HFFc6 (cell line): ENCODE measurements around the gene ELP1. TPM values are rescaled to one million over a fixed set of nuclear protein-coding genes. Genes with fewer than 3 reads are reported as not detected.
"Not testable (repeated sequence)": the region's sequence is repeated elsewhere in the genome, so short reads cannot be mapped to it uniquely, and the experiment has no call there.

ENCODE experiments used
- DNase-seq: peaks from one replicate; pipeline ENCODE4 v3.0.0-alpha.2; 2018
- H3K27ac Mint-ChIP-seq: 2 replicates; pipeline ENCODE4 v1.8.0; 2020; ENCODE audit warnings: mild to moderate bottlenecking, mixed read lengths
- H3K27me3 Mint-ChIP-seq: 2 replicates; pipeline ENCODE4 v1.8.0; 2021; ENCODE audit warnings: mild to moderate bottlenecking, moderate library complexity, mixed read lengths; ENCODE audit not compliant: insufficient read depth
- H3K36me3 Mint-ChIP-seq: 2 replicates; pipeline ENCODE4 v1.8.0; 2021; ENCODE audit warnings: low read depth, mixed read lengths
- H3K4me1 Mint-ChIP-seq: 2 replicates; pipeline ENCODE4 v1.8.0; 2020; ENCODE audit warnings: low read depth, mixed read lengths
- H3K4me3 Mint-ChIP-seq: 2 replicates; pipeline ENCODE4 v1.8.0; 2020; ENCODE audit warnings: mild to moderate bottlenecking, moderate library complexity, mixed read lengths
- H3K9me3 Mint-ChIP-seq: 2 replicates; pipeline ENCODE4 v1.8.0; 2020; ENCODE audit warnings: mild to moderate bottlenecking, mixed read lengths
- total RNA-seq, 6 experiments: library from RNA; stranded (reverse); fragmentation: NEBNext Ultra II Directional; extraction: Animal tissue kit (Norgen Biotek cat#: 25700); gene quantifications; 2 replicates in 1 of 6; 3 replicates in 5 of 6; pipeline ENCODE4 v1.2.3, GENCODE V29; 2021
- TF ChIP-seq, protein P1 (sequence below): fragments of 200-600 bp; sonication (generic); IDR thresholded peaks from 2 replicates; pipeline ENCODE4 v1.5.0; 2021; ENCODE audit warnings: antibody characterized with exemption, mild to moderate bottlenecking

Gene ELP1
- total RNA-seq, 6 experiments from 2014 or later, result 24.8 to 37.2 (median 35.2) TPM

DNA sequence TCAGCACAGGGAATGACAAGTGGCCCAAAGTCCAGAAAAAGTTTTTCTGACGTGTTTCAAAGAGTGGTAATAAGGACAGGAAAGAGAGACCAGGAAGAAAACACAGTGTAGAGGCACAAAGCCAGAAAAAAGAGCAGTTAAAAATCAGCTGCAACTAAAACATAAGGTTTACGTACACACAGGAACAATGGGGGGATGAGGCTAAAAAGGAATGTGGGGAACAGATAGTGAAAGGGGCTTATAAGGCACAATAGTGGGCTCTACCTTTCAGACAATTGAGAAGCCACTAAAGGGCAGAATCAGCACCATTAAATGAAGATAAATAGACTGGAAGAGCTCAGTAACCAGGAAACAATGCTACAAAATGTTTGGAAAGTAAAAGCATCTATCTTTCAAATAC, 5.5 kb downstream of the ELP1 start:
- Mint-ChIP-seq H3K27me3 (no peaks in the 10 kb centered on the region), H3K4me3 (no peak overlapping the region), H3K9me3 (no peaks in the 10 kb centered on the region), H3K4me1 (peaks cover 20% of the 10 kb centered on the region), H3K36me3 (peaks cover 15% of the 10 kb centered on the region), H3K27ac (no peak overlapping the region)
- TF ChIP-seq, protein P1, sequence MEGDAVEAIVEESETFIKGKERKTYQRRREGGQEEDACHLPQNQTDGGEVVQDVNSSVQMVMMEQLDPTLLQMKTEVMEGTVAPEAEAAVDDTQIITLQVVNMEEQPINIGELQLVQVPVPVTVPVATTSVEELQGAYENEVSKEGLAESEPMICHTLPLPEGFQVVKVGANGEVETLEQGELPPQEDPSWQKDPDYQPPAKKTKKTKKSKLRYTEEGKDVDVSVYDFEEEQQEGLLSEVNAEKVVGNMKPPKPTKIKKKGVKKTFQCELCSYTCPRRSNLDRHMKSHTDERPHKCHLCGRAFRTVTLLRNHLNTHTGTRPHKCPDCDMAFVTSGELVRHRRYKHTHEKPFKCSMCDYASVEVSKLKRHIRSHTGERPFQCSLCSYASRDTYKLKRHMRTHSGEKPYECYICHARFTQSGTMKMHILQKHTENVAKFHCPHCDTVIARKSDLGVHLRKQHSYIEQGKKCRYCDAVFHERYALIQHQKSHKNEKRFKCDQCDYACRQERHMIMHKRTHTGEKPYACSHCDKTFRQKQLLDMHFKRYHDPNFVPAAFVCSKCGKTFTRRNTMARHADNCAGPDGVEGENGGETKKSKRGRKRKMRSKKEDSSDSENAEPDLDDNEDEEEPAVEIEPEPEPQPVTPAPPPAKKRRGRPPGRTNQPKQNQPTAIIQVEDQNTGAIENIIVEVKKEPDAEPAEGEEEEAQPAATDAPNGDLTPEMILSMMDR, result no peak
- no peak for DNase-seq

DNA sequence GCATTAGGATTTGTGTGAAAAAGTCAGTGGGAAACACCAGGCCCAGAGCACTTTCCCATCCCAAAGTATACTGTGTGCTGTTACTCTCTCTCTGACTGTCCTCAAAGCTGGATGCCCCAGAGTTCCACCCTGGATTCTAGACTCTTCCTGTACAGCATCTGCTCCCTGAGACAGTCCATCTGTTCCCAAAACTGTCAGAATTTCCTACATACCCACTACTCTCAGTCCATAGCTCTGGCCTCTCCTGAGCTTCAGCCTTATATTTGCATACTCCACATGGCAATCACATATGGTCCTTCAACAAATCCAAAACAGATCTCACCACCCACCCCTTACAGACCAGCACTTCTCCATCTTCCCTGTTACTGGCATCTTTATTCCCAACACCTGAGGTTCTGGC, 9.5 kb downstream of the ELP1 start:
- DNase-seq, result no peak
- H3K27me3 Mint-ChIP-seq, result no peaks in the 10 kb centered on the region
- TF ChIP-seq, protein P1, result no peak
- H3K27ac Mint-ChIP-seq, result no peak overlapping the region
- H3K4me3 Mint-ChIP-seq, result no peak overlapping the region
- H3K36me3 Mint-ChIP-seq, result peaks cover 15% of the 10 kb centered on the region
- H3K9me3 Mint-ChIP-seq, result no peaks in the 10 kb centered on the region
- H3K4me1 Mint-ChIP-seq, result no peaks in the 10 kb centered on the region

DNA sequence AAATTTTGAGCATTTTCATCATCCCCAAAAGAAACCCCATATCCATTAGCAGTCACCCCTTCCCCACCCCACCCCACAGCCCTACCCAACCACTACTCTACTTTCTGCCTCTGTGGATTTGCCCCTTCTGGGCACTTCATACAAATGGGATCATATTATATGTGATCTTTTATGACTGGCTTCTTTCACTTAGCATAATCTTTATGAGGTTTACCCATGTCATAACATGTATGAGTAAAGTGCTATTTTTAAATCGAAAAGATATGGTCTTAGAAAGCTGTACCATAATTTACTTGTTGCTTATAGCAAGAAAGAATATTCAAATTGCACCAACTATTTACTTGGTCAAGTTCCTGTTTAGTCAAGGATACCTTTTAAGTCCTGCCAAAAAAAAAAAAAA, 12.7 kb downstream of the ELP1 start:
- Mint-ChIP-seq H3K27me3 (no peaks in the 10 kb centered on the region), H3K27ac (no peak overlapping the region), H3K4me1 (no peaks in the 10 kb centered on the region), H3K4me3 (no peak overlapping the region), H3K9me3 (no peaks in the 10 kb centered on the region), H3K36me3 (peaks cover 9% of the 10 kb centered on the region; the same call in 1 of the 2 replicates)
- no peak for DNase-seq
- TF ChIP-seq, protein P1, result no peak

DNA sequence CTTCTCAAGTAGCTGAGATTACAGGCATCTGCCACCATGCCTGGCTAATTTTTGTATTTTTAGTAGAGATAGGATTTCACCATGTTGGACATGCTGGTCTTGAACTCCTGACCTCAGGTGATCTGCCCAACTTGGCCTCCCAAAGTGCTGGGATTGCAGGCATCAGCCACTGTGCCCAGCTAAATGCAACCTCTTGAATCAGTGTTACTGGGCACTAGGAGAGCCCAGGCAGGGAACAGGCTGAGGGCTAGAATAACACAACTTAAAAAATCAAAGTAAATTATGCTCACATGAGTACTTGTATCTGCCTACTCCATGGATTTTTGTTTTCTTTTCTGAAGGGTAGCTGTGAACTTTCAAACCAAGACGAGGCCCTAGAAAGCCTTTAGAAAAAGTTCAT, 13.5 kb downstream of the ELP1 start:
- H3K36me3 Mint-ChIP-seq, H3K27me3 Mint-ChIP-seq, H3K4me1 Mint-ChIP-seq: not testable (repeated sequence)

GRCh38 chr9:108919517-108919916, 14.4 kb downstream of the ELP1 start:
- no peak overlapping the region for H3K27ac Mint-ChIP-seq
- DNase-seq, result no peak
- H3K36me3 Mint-ChIP-seq, result 0 out of 2 replicates have a peak, but pooled peaks cover 4% of the 10 kb centered on the region
- no peaks in the 10 kb centered on the region for H3K9me3 Mint-ChIP-seq
- TF ChIP-seq, protein P1, result no peak
- H3K4me3 Mint-ChIP-seq, result no peak overlapping the region
- H3K4me1 Mint-ChIP-seq, result no peaks in the 10 kb centered on the region
- no peaks in the 10 kb centered on the region for H3K27me3 Mint-ChIP-seq

More for the DNA sequence above, 13.5 kb downstream of the ELP1 start:
- not testable (repeated sequence) for DNase-seq, H3K9me3 Mint-ChIP-seq, H3K4me3 Mint-ChIP-seq, H3K27ac Mint-ChIP-seq

DNA sequence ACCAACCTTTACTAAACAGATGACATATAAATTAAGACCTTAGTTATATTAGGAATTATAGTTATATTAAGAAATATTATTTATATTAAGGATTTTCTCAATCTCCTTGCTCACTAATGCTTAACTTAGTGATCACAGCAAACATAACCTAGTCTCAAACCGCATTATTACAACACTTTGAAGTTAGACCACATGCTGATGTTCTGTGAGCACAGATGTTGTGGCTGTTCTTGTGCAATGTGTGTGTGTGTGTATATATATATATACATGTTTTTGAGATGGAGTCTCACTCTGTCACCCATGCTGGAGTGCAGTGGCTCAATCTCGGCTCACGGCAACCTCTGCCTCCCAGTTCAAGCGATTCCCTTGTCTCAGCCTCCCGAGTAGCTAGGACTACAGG, 20.5 kb downstream of the ELP1 start:
- Mint-ChIP-seq H3K9me3 (no peaks in the 10 kb centered on the region), H3K4me1 (no peaks in the 10 kb centered on the region), H3K4me3 (no peak overlapping the region), H3K36me3 (peaks cover 24% of the 10 kb centered on the region), H3K27me3 (no peaks in the 10 kb centered on the region), H3K27ac (no peak overlapping the region)
- DNase-seq, result no peak
- TF ChIP-seq, protein P1, result no peak
